ENCODE results near the gene ORC4. TPM values are rescaled to one million over a fixed set of nuclear protein-coding genes. Genes with fewer than 3 reads are reported as not detected.

ORC4 gene
- total RNA-seq, 1 experiment from 2014 or later: 84.6 TPM

Other genes starting within 250 kb of the ORC4 start
- 6.6 and 10.3 TPM in 2 replicates for gene ACVR2A, start 175.7 kb downstream of the ORC4 start, total RNA-seq (2014; rRNA removed; shearing (Covaris generic))
- 17.4 and 25.1 TPM in 2 replicates for gene MBD5, start 354 bp upstream of the ORC4 start, total RNA-seq (2014; rRNA removed; shearing (Covaris generic))